DOHH2 (cell line): ENCODE measurements around the gene MOV10L1.

Experiments used
- H3F3A ChIP-seq: fragments of 200-600 bp; sonication (generic), shearing (Covaris generic); 2 replicates; pipeline ENCODE4 v1.6.0; 2016; ENCODE audit warnings: antibody characterized with exemption, mild to moderate bottlenecking; ENCODE audit not compliant: control insufficient read depth, insufficient read depth
- H3K27ac ChIP-seq: fragments of 200-600 bp; sonication (generic); 2 replicates; pipeline ENCODE4 v1.5.1; 2014; ENCODE audit warnings: low read depth, mild to moderate bottlenecking, low read length, moderate library complexity
- H3K27me3 ChIP-seq: fragments of 200-600 bp; sonication (generic); 2 replicates; pipeline ENCODE4 v1.6.1; 2014; ENCODE audit warnings: mild to moderate bottlenecking, low read length, mixed read lengths; ENCODE audit not compliant: control insufficient read depth
- H3K36me3 ChIP-seq: fragments of 200-600 bp; sonication (generic); 2 replicates; pipeline ENCODE4 v1.6.1; 2014; ENCODE audit warnings: mild to moderate bottlenecking, low read length, moderate library complexity, mixed read lengths; ENCODE audit not compliant: control insufficient read depth
- H3K4me1 ChIP-seq: fragments of 200-600 bp; sonication (generic); 2 replicates; pipeline ENCODE4 v1.6.1; 2014; ENCODE audit warnings: mild to moderate bottlenecking, low read length, mixed read lengths; ENCODE audit not compliant: control insufficient read depth
- H3K4me2 ChIP-seq: fragments of 200-600 bp; sonication (generic); 2 replicates; pipeline ENCODE4 v1.6.0; 2014; ENCODE audit warnings: mild to moderate bottlenecking, low read length, moderate library complexity
- H3K4me3 ChIP-seq: fragments of 200-600 bp; sonication (generic); 2 replicates; pipeline ENCODE4 v1.5.1; 2014; ENCODE audit warnings: mild to moderate bottlenecking, low read length, mixed read lengths
- H3K79me2 ChIP-seq: fragments of 200-600 bp; sonication (generic); 2 replicates; pipeline ENCODE4 v1.6.1; 2014; ENCODE audit warnings: mild to moderate bottlenecking, low read length, mixed read lengths; ENCODE audit not compliant: control insufficient read depth
- H3K9me2 ChIP-seq: fragments of 200-600 bp; sonication (generic); replicated peaks from 2 replicates; pipeline ENCODE4 v1.6.1; 2014; ENCODE audit warnings: mild to moderate bottlenecking, low read length, mixed read lengths; ENCODE audit not compliant: control insufficient read depth
- H3K9me3 ChIP-seq: fragments of 200-600 bp; sonication (generic); 2 replicates; pipeline ENCODE4 v1.6.1; 2014; ENCODE audit warnings: antibody characterized with exemption, low read length, mixed read lengths; ENCODE audit not compliant: control insufficient read depth, insufficient read depth
- H4K20me1 ChIP-seq: fragments of 200-600 bp; sonication (generic); 2 replicates; pipeline ENCODE4 v1.6.0; 2014; ENCODE audit warnings: low read depth, mild to moderate bottlenecking, antibody characterized with exemption, low read length, moderate library complexity; ENCODE audit not compliant: control insufficient read depth, insufficient read depth
- EZH2phosphoT487 ChIP-seq: fragments of 200-600 bp; sonication (generic); IDR thresholded peaks from 2 replicates; pipeline ENCODE4 v1.6.1; 2017; ENCODE audit warnings: borderline replicate concordance, mild to moderate bottlenecking, antibody characterized with exemption, low read length, moderate library complexity, mixed read lengths
- TF ChIP-seq, protein P1 (sequence below): fragments of 200-600 bp; sonication (generic); IDR thresholded peaks from one replicate; pipeline ENCODE4 v1.5.1; 2014; ENCODE audit warnings: antibody characterized with exemption, mild to moderate bottlenecking, low read depth, low read length; ENCODE audit not compliant: poor library complexity, severe bottlenecking

The MOV10L1 gene

DNA sequence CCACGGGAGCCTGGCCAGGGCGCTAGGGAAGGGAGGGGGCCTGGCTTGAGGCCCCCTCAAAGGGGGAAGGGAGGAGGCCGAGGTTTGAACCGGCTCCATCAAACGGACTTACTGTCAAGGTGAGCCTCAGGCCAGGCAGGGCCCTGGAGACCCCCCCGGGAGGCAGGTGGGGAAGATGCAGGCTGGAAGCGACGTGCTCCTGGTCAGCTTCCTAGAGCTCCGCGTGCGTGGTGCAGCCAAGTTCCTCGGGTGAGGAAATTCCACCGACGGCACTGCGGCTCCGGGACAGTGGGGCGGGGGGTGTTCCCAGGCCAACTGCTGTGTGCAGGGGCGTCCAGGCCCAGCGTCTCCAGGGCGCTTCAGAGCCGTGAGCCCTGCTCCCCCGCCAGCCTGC, 88.7 kb downstream of the MOV10L1 start:
- no peaks in the 10 kb centered on the region for H3K27me3 ChIP-seq
- no peak overlapping the region for H3K4me2 ChIP-seq
- peaks cover 3% of the 10 kb centered on the region; the same call in 1 of the 2 replicates for H3F3A ChIP-seq
- no peaks in the 10 kb centered on the region for H3K36me3 ChIP-seq
- H3K9me2 ChIP-seq: no peaks in the 10 kb centered on the region
- H4K20me1 ChIP-seq: no peaks in the 10 kb centered on the region
- no peaks in the 10 kb centered on the region for H3K9me3 ChIP-seq
- H3K4me1 ChIP-seq: peaks cover 17% of the 10 kb centered on the region
- no peak overlapping the region for H3K4me3 ChIP-seq
- H3K27ac ChIP-seq: no peak overlapping the region
- no peaks in the 10 kb centered on the region for H3K79me2 ChIP-seq
- no peak for TF ChIP-seq EZH2phosphoT487
- TF ChIP-seq, protein P1, sequence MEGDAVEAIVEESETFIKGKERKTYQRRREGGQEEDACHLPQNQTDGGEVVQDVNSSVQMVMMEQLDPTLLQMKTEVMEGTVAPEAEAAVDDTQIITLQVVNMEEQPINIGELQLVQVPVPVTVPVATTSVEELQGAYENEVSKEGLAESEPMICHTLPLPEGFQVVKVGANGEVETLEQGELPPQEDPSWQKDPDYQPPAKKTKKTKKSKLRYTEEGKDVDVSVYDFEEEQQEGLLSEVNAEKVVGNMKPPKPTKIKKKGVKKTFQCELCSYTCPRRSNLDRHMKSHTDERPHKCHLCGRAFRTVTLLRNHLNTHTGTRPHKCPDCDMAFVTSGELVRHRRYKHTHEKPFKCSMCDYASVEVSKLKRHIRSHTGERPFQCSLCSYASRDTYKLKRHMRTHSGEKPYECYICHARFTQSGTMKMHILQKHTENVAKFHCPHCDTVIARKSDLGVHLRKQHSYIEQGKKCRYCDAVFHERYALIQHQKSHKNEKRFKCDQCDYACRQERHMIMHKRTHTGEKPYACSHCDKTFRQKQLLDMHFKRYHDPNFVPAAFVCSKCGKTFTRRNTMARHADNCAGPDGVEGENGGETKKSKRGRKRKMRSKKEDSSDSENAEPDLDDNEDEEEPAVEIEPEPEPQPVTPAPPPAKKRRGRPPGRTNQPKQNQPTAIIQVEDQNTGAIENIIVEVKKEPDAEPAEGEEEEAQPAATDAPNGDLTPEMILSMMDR: no peak

DNA sequence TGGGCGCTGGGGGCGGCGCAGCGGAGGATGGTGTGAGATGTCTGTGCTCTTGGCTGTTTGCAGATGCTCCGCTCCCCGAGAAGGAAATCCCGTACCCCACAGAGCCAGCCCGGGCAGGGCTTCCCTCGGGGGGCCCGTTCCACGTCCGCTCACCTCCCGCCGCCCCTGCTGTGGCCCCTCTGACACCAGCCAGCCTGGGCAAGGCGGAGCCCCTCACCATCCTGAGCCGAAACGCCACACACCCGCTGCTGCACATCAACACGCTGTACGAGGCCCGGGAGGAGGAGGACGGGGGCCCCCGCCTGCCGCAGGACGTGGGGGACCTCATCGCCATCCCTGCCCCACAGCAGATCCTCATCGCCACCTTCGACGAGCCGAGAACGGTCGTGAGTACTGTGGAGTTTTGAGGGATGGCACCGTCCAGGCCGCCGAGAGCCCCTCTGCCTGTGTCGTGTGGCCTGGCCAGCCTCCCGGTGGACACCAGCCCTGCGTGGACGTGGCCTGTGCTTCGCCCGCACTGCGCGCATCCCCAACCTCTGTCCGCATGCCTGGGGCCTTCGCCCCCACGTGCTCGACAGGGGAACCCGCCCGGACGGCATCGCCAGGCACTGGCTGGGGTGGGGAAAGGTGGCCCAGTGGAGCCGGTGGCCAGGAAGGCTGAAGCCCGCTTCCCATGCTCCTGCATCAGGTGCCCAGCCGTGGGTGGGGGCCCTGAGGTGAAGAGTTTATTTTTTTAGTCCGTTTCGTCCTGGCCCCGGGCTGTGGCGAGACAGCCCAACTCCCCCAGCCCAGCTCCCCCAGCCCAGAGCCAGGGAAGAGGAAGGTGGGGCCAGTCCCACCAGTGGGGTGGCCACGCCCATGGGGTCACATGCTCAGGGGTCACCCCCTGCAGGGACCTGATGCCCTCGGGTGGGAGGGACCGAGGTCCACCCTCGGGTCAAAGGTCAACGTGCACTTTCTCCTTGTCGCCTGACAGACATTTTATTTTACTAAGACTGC, 89.4 kb downstream of the MOV10L1 start:
- H3K9me2 ChIP-seq: no peaks in the 10 kb centered on the region
- H3K4me3 ChIP-seq: no peak overlapping the region
- no peaks in the 10 kb centered on the region for H3F3A ChIP-seq
- no peak for TF ChIP-seq EZH2phosphoT487
- TF ChIP-seq, protein P1: no peak
- no peak overlapping the region for H3K4me2 ChIP-seq
- H3K9me3 ChIP-seq: no peaks in the 10 kb centered on the region
- H3K4me1 ChIP-seq: peaks cover 14% of the 10 kb centered on the region
- no peaks in the 10 kb centered on the region for H3K79me2 ChIP-seq
- H3K27ac ChIP-seq: no peak overlapping the region
- no peaks in the 10 kb centered on the region for H3K27me3 ChIP-seq
- H4K20me1 ChIP-seq: no peaks in the 10 kb centered on the region
- H3K36me3 ChIP-seq: no peaks in the 10 kb centered on the region

DNA sequence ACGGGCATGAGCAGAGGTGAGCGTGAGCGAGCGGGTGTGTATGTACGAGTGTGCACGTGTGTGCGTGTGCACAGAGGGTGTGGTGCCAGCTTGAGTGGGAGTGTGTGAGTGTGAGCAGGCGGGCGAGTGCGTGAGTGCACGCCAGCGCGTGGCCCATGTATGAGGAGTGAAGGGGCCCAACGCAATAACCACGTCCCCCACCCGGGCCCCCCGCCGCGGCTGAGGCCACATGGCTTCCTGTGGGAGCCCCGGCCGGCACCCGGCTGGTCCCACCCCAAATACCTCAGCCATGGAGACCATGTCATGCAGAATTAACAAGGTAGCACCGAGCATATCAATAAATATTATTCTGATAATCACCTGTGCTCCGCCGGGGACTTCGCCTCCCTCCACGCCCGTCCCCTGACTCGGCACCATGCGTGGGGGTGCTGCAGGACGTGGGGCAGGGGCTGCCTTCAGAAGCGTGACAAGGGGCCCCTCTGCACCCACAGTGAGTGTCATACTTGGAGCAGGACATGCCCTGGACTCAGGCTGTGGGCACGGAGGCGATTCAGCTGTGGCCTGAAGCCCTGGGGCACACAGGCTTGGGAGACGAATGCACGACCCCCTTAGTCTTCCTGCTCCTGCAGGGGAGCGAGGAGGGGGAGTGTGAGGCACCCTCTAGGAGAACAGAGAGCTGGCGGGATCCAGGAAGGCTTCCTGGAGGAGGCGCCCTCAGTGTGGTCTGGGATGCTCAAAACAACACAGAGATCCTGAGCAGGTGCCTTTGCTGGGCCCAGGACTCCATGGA, 90.3 kb downstream of the MOV10L1 start:
- H3K36me3 ChIP-seq: no peaks in the 10 kb centered on the region
- no peak overlapping the region for H3K27ac ChIP-seq
- peaks cover 21% of the 10 kb centered on the region for H3K4me1 ChIP-seq

More for the DNA sequence above, 90.3 kb downstream of the MOV10L1 start:
- no peak overlapping the region for H3K4me2 ChIP-seq
- H3F3A ChIP-seq: no peaks in the 10 kb centered on the region
- no peaks in the 10 kb centered on the region for H4K20me1 ChIP-seq
- H3K4me3 ChIP-seq: no peak overlapping the region
- no peaks in the 10 kb centered on the region for H3K9me2 ChIP-seq
- no peak for TF ChIP-seq EZH2phosphoT487
- TF ChIP-seq, protein P1: no peak
- H3K27me3 ChIP-seq: no peaks in the 10 kb centered on the region
- H3K9me3 ChIP-seq: no peaks in the 10 kb centered on the region
- peaks cover 1% of the 10 kb centered on the region for H3K79me2 ChIP-seq
